Neuron (in vitro differentiated cells): ENCODE results near the gene PDCD2L.
"Not testable (repeated sequence)": the region's sequence is repeated elsewhere in the genome, so short reads cannot be mapped to it uniquely, and the experiment has no call there.

Experiments
- H2AFZ ChIP-seq: one replicate; pipeline ENCODE4 v1.6.1; 2013; ENCODE audit warnings: low read depth, mild to moderate bottlenecking, inconsistent platforms, low read length, moderate library complexity
- H3K27me3 ChIP-seq: one replicate; pipeline ENCODE4 v1.6.1; 2013; ENCODE audit warnings: low read length; ENCODE audit not compliant: insufficient read depth
- H3K36me3 ChIP-seq: one replicate; pipeline ENCODE4 v1.6.1; 2013; ENCODE audit warnings: low read length; ENCODE audit not compliant: insufficient read depth
- H3K4me1 ChIP-seq: one replicate; pipeline ENCODE4 v1.6.1; 2013; ENCODE audit warnings: low read length; ENCODE audit not compliant: insufficient read depth
- H3K4me3 ChIP-seq: 2 replicates; pipeline ENCODE4 v1.5.1; 2013; ENCODE audit warnings: mild to moderate bottlenecking, low read length, moderate library complexity
- H3K9me3 ChIP-seq: one replicate; pipeline ENCODE4 v1.6.1; 2013; ENCODE audit warnings: low read length

Gene PDCD2L

DNA sequence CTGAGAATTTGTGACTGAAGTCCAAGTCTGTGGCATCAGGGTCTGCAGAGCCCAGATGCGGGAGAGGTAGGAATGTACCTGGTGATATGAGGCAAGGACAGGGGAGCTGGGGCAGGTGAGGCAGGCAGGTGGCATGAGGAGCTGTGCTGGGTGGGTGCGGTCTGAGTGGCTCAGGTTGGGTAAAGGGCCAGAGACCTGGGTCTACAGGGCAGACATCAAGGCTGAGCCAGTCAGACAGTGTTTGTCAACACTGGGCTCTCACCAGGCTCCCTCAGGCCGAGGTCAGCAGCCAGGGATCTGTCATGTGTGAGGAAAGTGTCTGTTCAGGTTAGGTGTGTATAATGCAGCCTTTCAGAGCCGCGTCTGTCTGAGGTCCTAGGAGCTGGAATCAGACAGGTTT lies 20.6 kb upstream of the PDCD2L start:
- H3K4me1 ChIP-seq, result no peaks in the 10 kb centered on the region
- H2AFZ ChIP-seq, result no peak overlapping the region
- no peaks in the 10 kb centered on the region for H3K27me3 ChIP-seq
- peaks cover 10% of the 10 kb centered on the region for H3K9me3 ChIP-seq
- H3K36me3 ChIP-seq, result peaks cover 81% of the 10 kb centered on the region
- H3K4me3 ChIP-seq, result no peak overlapping the region

DNA sequence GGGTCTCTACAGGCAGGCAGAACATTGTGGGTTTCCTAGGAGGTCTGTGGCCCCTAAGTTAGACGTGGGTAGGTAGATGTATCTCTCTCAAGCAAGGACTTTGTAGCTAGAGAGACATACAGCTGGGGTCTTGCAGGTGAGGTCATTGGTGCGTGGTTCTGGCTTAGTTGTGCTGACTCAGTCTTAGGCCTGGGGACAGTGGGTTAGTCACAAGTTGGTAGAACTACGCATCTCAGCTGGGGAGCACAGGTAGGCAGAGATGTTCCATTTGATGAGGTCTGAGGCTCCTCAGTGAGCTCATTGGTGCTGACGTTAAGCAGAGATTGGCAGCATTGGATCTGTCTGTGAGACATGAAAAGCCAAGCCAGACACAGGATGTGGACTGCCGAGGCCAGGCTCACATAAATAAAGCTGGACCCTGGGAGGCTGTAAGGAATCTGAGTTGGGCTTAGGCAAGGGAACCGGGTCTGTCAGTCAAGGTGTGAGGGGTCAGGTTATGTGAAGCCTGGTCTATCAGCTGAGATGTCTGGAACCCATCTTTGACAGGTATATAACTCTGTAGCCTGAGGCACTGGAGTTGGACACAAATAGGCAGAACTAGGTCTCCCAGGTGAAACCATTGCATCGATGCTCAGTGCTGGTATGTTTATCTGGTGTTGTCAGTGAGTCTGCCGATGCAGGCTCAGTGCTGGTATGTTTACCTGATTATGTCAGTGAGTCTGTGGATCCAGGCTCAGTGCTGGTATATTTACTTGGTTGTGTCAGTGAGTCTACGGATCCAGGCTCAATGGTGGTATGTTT lies 17.4 kb upstream of the PDCD2L start:
- Histone ChIP-seq H3K36me3 (peaks cover 80% of the 10 kb centered on the region), H2AFZ (no peak overlapping the region), H3K4me3 (no peak overlapping the region), H3K27me3 (no peaks in the 10 kb centered on the region), H3K4me1 (no peaks in the 10 kb centered on the region), H3K9me3 (peaks cover 30% of the 10 kb centered on the region)

- no peaks in the 10 kb centered on the region for H3K27me3 ChIP-seq
- H3K4me1 ChIP-seq, result no peaks in the 10 kb centered on the region
- H2AFZ ChIP-seq, result no peak overlapping the region
- peaks cover 32% of the 10 kb centered on the region for H3K9me3 ChIP-seq
- H3K36me3 ChIP-seq, result peaks cover 80% of the 10 kb centered on the region
- no peak overlapping the region for H3K4me3 ChIP-seq
Observed at GRCh38 chr19:34387446-34387810, 16.8 kb upstream of the PDCD2L start.

DNA sequence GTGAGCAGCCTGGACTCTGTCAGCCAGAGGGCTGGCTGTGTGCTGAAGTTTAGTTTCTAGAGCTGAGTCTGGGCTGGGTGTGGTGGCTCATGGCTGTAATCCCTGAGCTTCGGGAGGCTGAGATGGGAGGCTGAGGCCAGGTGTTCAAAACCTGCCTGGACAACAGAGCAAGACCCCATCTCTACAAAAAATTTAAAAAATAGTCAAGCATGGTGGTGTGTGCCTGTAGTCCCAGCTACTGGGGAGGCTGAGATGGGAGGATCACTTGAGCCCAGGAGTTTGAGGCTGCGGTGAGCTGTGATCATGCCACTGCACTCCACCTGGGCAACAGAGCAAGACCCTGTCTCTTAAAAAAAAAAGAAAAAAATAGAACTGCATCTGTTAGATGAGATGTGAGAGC lies 15.5 kb upstream of the PDCD2L start:
- H2AFZ ChIP-seq, H3K4me1 ChIP-seq, H3K4me3 ChIP-seq, H3K27me3 ChIP-seq: not testable (repeated sequence)
- Histone ChIP-seq H3K36me3 (peaks cover 77% of the 10 kb centered on the region), H3K9me3 (peaks cover 30% of the 10 kb centered on the region)

DNA sequence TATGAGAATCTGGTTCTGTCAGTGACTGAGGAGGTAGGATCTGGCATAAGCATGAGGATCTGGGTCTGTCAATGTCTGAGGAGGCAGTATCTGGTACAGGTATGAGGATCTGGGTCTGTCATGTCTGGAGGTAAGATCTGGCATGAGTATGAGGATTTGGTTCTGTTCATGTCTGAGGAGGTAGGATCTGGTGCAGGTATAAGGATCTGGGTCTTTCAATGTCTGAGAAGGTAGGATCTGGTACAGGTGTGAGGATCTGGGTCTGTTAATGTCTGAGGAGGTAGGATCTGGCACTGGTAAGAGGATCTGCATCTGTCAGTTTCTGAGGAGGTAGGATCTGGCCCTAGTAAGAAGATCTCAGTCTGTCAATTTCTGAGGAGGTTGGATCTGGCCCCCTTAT lies 12.4 kb upstream of the PDCD2L start:
- no peak overlapping the region for H2AFZ ChIP-seq
- no peaks in the 10 kb centered on the region for H3K4me1 ChIP-seq
- peaks cover 73% of the 10 kb centered on the region for H3K36me3 ChIP-seq
- H3K4me3 ChIP-seq, result no peak overlapping the region
- no peaks in the 10 kb centered on the region for H3K27me3 ChIP-seq
- H3K9me3 ChIP-seq, result peaks cover 28% of the 10 kb centered on the region

DNA sequence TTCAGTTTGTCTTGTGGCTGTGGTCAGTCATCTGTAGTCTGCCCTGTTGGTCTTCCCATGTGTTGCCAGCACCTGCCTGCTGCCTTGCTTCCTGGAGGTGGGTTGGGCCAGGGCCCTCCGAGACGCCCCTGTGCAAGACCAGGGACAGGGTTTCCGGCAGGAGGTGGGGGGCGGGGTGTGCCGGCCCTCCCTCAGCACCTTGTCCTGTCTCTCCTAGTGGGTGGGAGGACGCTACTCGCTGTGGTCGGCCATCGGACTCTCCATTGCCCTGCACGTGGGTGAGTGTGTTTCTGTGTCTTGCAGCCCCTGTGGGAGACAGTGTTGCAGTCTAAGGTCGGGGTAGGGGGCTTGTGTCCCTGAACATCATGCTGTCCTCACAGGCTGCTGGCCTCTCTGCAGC lies 11.2 kb upstream of the PDCD2L start:
- H3K9me3 ChIP-seq, result peaks cover 23% of the 10 kb centered on the region
- no peaks in the 10 kb centered on the region for H3K27me3 ChIP-seq
- peaks cover 68% of the 10 kb centered on the region for H3K36me3 ChIP-seq
- H3K4me1 ChIP-seq, result no peaks in the 10 kb centered on the region
- H3K4me3 ChIP-seq, result no peak overlapping the region
- no peak overlapping the region for H2AFZ ChIP-seq

DNA sequence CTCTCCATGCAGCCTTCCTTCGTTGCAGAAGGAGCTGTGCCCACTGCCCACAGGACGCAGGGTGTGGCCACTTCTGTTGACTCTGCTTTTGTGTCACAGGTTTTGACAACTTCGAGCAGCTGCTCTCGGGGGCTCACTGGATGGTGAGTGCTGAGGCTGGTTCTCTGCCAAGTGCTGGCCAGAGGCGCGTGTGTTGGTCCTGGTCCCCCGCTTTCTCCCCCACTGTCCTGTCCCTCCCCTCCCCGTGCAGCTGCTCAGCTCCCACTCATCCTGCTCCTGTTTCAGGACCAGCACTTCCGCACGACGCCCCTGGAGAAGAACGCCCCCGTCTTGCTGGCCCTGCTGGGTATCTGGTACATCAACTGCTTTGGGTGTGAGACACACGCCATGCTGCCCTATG lies 10.6 kb upstream of the PDCD2L start:
- no peaks in the 10 kb centered on the region for H3K4me1 ChIP-seq
- H3K36me3 ChIP-seq, result peaks cover 72% of the 10 kb centered on the region
- H3K27me3 ChIP-seq, result no peaks in the 10 kb centered on the region
- H3K9me3 ChIP-seq, result peaks cover 23% of the 10 kb centered on the region
- no peak overlapping the region for H3K4me3 ChIP-seq
- H2AFZ ChIP-seq, result no peak overlapping the region

- Histone ChIP-seq H3K36me3 (peaks cover 56% of the 10 kb centered on the region), H3K9me3 (no peaks in the 10 kb centered on the region), H3K27me3 (no peaks in the 10 kb centered on the region)
Observed at GRCh38 chr19:34397853-34398252, 6.3 kb upstream of the PDCD2L start.

DNA sequence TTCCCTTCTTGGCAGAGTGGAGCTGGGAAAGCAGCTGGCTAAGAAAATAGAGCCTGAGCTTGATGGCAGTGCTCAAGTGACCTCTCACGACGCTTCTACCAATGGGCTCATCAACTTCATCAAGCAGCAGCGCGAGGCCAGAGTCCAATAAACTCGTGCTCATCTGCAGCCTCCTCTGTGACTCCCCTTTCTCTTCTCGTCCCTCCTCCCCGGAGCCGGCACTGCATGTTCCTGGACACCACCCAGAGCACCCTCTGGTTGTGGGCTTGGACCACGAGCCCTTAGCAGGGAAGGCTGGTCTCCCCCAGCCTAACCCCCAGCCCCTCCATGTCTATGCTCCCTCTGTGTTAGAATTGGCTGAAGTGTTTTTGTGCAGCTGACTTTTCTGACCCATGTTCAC lies 4.3 kb upstream of the PDCD2L start:
- Histone ChIP-seq H3K27me3 (no peaks in the 10 kb centered on the region), H3K36me3 (peaks cover 40% of the 10 kb centered on the region), H3K9me3 (no peaks in the 10 kb centered on the region), H2AFZ (no peak overlapping the region), H3K4me3 (no peak overlapping the region), H3K4me1 (peaks cover 2% of the 10 kb centered on the region)

More at GRCh38 chr19:34397853-34398252, 6.3 kb upstream of the PDCD2L start:
- Histone ChIP-seq H3K4me1 (no peaks in the 10 kb centered on the region), H3K4me3 (no peak overlapping the region), H2AFZ (no peak overlapping the region)

DNA sequence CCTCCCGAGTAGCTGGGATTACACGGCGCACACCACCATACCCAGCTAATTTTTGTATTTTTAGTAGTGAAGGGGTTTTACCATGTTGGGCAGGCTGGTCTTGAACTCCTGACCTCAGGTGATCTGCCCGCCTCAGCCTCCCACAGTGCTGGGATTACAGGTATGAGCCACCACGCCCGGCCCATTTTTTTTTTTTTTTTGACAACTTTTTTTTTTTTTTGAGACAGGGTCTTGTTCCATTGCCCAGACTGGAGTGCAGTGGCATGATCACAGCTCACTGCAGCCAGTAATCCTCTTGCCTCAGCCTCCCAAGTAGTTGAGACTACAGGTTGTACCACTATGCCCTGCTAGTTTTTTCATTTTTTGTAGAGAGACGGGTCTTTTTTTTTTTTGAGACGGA lies 3.4 kb upstream of the PDCD2L start:
- H3K36me3 ChIP-seq, result peaks cover 32% of the 10 kb centered on the region

DNA sequence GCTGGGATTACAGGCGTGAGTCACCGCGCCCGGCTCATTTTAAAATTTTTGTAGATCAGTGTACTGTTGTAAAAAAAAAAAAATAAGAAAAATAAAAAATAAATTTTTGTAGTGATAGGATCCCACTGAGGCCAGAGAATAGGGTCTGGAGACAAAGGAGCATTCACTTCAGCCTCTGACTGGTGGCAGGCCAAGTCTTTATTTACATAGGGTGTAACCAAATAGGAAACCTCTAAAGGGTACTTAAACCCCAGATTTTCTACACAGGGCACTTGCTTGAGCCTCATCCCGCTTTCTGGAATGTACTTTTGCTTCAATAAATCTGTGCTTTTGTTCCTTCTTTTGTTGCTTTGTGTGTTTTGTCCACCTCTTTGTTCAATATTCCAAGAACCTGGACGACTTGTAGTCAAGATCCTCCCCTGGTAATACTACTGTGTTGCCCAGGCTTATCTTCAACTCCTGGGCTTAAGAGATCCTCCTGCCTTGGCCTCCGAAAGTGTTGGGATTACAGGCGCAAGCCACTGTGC lies 2.1 kb upstream of the PDCD2L start:
- no peaks in the 10 kb centered on the region for H3K27me3 ChIP-seq
- peaks cover 27% of the 10 kb centered on the region for H3K36me3 ChIP-seq
- peaks cover 2% of the 10 kb centered on the region for H3K4me1 ChIP-seq
- H3K4me3 ChIP-seq, result no peak overlapping the region
- no peak overlapping the region for H2AFZ ChIP-seq
- no peaks in the 10 kb centered on the region for H3K9me3 ChIP-seq

More for the DNA sequence above, 3.4 kb upstream of the PDCD2L start:
- not testable (repeated sequence) for H3K9me3 ChIP-seq, H3K27me3 ChIP-seq, H2AFZ ChIP-seq, H3K4me3 ChIP-seq, H3K4me1 ChIP-seq

DNA sequence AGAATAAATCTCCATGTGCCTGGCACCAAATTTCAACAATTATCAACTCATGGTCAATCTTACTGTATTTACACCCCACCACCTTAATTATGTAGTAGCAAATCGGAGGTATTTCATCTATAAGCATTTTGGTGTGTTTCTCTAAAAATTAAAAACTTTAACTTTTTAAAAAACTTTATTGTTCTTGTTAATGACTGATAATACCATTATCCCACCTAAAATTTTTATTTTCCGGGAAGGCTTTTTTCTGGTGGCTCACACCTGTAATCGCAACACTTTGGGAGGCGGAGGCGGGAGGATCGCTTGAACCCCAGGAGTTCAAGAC lies 453 bp upstream of the PDCD2L start:
- Histone ChIP-seq H3K9me3 (no peaks in the 10 kb centered on the region), H2AFZ (peak overlapping the region; percentile 92), H3K4me1 (peaks cover 2% of the 10 kb centered on the region), H3K27me3 (no peaks in the 10 kb centered on the region), H3K36me3 (peaks cover 24% of the 10 kb centered on the region), H3K4me3 (peak overlapping the region; percentile 78)

DNA sequence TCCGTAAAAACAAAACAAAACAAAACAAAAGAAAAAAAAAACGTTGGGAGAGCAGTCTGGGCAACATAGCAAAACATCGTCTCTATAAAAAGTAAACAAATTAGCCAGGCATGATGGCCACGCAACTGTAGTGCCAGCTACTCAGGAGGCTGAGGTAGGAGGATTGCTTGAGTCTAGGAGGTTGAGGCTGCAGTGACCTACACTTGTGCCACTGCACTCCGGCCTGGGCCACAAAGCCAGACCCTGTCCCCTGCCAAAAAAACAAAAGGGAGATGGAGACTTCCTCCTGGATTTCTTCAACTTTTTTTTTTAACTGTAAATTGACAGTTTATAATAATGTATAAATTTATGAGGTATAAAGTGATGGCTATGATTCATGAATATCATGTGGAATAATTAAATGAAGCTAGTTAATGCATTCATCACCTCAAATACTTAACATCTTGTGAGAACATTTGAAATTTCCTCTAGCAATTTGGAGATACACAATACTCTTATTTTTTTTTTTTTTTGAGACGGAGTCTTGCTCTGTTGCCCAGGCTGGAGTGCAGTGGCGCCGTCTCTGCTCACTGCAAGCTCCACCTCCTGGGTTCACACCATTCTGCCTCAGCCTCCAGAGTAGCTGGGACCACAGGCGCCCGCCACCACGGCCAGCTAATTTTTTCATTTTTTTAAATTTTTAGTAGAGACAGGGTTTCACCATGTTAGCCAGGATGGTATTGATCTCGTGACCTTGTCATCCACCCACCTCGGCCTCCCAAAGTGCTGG lies 1.9 kb downstream of the PDCD2L start:
- no peaks in the 10 kb centered on the region for H3K9me3 ChIP-seq
- no peak overlapping the region for H2AFZ ChIP-seq
- no peaks in the 10 kb centered on the region for H3K27me3 ChIP-seq
- peaks cover 2% of the 10 kb centered on the region for H3K4me1 ChIP-seq
- H3K4me3 ChIP-seq, result no peak overlapping the region
- H3K36me3 ChIP-seq, result peaks cover 21% of the 10 kb centered on the region
